Germinal center (tissue), 1 donor: ENCODE data around the gene TCF25.
"Not testable (repeated sequence)": the region's sequence is repeated elsewhere in the genome, so short reads cannot be mapped to it uniquely, and the experiment has no call there.

Source experiments
- DNase-seq: peaks from one replicate; pipeline ENCODE4 v3.0.0; 2012; ENCODE audit warnings: mixed read lengths, low spot score

TCF25 gene

DNA sequence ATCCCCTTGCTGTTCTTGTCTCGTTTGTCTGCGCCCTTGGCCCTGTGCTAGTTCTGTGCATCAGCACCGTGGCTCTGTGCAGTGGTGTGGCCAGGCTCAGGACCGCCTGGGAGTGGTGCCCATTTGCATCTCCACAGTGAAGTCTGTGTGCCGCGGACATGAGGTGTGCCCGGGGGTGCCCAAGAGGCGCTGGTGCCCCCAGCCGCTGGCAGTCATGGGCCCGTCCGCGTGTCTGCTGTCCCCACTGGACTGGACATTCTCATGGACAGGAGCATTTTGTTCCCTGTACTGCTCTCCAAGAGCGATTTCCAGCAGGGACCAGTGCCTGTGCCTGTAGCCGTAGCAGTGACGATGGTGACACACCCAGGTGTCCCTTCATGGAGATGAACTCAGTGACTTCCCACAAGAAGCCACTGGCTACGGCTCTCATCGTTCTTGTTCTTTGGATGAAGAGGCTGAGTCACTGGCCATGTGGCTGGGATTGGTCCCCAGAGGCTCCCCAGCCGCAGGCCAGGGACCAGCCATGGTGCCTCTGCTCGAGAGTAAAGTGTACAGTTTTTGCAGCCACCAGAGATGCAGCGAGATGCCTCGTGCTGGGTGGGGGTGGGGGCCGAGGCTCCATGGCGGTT is 32.2 kb downstream of the TCF25 start:
- DNase-seq: no peak

DNA sequence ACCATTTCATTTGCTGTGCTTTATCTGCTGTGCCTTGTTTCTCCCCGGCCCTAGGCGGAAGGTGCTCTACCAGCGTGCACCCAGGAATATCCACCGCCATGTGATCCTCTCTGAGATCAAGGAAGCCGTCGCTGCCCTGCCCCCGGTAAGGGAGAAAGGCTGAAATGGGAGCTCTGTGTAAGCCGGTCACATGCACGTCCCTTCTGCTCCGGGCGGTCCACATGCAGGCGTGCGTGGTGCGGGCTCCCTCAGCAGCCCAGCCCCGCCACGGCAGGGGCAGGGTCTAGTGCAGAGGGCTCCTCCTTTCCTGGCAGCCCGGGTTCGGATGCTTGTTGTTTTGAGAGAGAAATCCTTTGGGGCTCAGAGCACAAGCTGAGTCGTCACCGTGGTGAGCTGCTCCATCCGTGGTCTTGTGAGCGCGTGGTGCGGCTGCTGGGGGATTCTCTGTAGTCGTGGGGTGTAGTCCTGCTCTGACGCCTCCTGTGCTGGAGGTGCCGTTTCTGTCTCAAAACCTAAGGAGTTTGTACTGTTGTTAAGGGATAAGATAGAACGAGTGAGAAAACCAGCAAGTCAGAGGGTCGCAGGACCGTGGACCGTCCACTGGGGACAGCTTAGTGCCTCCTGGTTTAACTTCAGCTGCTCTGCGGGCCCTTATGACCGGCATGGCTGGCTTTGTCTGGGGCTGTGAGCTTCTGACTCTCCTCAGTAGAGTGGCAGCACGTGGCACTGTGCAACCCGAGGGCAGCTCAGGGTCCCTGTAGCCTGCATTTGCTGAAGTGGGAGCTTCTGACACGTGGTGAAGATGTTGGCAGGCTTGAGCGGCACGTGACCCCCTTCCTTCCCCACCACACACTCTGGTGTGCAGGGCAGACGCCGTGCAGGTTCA is 33.0 kb downstream of the TCF25 start:
- no peak for DNase-seq

DNA sequence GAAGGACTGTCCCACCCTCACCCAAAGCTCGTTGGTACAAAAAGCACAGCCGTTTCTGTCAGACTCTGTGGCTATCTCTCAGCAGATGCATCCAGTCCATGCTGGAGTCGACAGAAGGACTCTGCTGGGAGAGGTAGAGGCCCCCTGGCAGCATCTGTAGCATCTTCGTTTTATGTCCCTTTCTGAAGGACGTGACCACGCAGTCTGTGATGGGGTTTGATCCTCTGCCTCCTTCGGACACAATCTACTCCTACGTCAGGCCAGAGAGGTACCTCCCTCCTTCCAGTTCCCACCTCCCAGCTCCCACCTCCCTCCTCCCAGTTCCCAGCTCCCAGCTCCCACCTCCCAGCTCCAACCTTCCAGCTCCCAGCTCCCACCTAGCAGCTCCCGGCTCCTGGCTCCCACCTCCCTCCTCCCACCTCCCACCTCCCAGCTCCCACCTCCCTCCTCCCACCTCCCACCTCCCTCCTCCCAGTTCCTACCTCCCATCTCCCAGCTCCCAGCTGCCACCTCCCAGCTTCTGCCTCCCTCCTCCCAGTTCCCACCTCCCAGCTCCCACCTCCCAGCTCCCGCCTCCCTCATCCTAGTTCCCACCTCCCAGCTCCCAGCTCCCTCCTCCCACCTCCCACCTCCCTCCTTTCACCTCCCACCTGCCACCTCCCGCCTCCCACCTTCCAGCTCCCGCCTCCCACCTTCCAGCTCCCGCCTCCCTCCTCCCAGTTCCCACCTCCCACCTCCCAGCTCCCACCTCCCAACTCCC is 33.8 kb downstream of the TCF25 start:
- DNase-seq: no peak

DNA sequence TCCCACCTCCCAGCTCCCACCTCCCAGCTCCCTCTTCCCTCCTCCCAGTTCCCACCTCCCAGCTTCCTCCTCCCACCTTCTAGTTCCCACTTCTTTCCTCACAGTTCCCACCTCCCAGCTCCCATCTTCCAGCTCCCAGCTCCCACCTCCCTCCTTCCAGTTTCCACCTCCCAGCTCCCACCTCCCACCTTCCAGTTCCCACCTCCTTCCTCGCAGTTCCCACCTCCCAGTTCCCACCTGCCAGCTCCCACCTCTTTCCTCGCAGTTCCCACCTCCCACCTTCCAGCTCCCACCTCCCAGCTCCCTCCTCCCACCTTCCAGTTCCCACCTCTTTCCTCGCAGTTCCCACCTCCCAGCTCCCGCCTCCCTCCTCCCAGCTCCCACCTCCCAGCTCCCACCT is 34.8 kb downstream of the TCF25 start:
- no peak for DNase-seq

DNA sequence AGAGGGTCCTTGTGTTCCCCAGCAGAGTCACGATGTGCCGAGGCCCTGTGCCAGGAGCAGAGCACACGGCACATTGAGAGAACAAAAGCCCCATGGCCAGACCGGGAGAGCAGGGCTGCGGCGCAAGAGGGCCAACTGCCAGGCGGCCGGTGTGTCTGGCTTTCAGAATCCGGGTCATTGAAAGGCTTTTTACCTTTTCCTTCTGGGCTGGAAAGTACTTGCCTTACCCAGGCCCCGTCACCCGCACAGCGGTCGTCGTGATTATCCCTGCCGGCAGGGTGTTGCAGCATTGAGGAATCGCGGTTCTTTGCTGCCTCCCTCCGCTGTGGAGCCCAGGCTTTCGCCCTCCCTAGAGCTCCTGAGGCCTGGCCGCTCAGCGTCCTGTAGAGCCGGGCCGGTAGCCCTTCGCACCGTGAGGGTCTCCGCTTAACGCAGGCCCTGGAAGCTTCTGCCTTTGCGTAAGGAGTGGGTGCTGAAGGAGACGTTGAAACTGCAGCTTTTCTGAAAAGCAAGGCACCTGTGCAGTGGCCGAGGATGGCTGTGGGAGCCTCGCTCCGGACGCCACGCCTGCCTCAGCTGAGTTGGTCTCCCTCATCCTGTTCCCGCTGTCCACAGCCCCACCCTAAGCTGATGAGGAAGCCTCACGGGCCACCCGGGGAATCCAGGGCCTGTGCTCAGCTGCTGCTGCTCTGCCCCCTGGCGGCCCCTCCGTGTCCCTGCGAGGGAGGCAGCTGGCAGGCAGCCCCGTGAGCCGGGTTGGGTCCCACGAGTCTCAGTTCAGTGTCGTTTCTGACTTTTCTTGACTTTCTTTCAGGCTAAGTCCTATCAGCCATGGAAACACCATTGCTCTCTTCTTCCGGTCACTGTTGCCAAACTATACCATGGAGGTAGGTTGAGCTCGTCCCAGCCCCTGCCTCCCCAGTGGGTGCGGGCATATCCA is 36.7 kb downstream of the TCF25 start:
- peak; percentile 81 for DNase-seq

DNA sequence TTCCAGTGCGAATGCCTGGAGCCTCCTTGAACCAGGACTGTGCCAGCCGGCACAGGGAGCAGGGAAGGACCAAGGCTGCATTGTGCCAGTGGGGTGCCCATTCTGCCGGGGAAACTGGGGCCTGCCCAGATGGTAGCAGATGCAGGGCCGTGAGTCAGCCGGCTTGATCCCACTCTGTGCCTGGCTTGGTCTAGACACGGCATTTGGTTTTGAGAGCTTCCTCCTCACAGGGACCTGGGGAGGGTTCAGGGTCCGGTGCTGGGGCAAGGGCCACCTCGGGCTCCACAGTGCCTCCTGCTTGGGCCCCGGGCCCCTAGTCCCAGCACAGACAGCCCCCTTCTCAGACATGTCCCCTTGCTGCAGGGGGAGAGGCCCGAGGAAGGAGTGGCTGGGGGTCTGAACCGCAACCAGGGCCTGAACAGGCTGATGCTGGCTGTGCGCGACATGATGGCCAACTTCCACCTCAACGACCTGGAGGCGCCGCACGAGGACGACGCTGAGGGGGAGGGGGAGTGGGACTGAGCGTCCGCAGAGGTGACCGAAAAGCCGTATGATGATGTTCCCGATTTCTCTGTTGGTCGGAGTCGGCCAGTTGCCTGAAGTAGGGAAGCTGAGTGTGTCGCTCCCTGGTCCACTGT is 37.4 kb downstream of the TCF25 start:
- DNase-seq: no peak

DNA sequence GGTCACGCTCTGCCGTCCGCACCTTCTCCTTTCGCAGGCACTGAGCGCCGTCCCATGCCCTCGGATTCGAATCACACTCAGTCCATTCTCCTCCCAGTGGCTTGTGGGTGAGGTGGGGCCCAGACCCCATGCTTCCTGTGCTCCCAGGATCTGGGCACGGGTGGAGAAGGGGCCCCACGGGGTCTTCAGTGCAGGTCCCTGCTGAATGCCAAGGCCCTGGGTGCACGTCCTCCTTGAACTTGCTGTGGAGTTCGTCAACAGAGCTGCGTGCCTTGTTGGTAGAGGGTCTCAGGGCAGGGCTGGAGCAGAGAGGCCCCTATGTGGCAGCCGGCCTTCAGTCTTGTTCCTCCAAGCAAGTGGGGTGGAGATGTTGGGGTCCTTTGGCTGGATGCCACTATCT is 38.0 kb downstream of the TCF25 start:
- no peak for DNase-seq

DNA sequence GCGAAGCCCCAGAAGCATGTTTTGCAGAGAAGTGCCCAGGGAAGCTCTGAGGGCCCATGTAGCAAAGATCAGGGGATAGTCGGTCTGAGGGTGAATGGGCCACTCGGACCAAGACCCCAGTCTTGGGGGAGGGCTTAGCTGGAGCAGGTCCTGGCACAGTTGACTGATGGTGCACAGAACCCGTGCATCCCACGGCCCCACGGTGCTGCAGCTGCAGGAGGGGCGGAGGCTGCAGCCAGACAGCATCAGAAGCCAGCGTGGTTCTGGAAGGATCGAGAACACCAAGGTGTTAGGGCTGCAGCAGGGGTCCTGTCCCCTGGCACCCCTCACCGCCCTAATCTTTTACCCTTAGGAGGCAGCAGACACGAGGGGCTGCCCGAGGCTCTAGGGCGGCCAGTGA is 38.8 kb downstream of the TCF25 start:
- no peak for DNase-seq

DNA sequence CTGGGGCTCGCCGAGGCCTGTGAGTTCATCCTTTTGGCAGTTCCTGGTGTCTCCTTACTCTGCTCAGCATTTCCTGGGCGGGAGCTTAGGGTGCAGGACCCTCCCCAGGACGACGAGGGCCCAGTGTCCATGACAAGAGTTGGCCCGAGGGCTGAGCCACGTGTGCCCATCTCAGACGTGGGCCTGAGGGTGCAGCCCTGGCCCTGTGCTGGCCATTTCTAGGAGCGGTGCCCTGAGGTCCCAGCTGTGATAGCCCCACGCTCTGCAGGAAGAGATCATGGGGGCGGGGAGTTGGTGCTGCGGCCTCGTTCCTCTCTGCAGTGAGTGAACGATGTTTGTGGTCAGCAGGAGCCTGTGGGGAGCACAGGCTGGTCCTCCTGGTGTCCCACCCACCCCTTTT is 39.2 kb downstream of the TCF25 start:
- no peak for DNase-seq

DNA sequence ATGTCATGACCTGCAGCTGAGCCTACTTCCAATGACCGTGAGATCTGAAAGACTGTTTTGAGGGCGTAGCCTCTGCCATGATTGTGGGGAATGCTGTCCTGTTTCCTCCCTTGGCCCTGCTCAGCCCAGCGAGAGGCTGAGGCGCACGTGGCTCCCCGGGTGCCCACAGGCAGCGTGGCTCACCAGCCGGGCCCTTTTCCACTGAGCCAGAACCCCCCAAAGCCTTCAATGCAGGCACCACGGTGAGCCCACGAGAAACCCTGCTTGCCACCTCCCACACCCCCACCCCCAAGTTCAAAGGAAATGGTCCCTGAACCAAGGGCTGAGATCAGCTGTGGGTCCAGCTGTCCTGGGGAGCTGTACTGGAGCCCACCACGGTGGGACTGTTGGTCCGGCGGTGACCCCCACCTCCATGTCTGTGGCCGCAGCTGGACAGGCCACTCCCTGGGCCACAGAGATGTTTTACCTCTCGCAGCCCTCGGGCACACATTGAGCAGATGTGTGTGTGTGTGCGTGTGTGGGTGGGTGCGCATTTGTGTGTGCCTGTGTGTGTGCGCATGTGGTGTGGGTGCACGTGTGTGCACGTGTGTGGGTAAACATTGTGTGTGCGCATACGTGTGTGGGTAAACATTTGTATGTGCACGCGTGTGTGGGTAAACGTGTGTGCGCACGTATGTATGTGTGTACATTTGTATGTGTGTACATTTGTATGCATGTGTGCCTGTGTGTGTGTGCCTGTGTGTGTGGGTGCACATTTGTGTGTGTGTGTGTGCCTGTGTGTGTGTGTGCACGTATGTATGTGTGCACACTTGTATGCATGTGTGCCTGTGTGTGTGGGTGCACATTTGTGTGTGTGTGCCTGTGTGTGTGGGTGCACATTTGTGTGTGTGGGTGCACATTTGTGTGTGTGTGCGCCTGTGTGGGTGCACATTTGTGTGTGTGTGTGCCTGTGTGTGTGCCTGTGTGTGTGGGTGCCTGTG is 40.3 kb downstream of the TCF25 start:
- DNase-seq: no peak

DNA sequence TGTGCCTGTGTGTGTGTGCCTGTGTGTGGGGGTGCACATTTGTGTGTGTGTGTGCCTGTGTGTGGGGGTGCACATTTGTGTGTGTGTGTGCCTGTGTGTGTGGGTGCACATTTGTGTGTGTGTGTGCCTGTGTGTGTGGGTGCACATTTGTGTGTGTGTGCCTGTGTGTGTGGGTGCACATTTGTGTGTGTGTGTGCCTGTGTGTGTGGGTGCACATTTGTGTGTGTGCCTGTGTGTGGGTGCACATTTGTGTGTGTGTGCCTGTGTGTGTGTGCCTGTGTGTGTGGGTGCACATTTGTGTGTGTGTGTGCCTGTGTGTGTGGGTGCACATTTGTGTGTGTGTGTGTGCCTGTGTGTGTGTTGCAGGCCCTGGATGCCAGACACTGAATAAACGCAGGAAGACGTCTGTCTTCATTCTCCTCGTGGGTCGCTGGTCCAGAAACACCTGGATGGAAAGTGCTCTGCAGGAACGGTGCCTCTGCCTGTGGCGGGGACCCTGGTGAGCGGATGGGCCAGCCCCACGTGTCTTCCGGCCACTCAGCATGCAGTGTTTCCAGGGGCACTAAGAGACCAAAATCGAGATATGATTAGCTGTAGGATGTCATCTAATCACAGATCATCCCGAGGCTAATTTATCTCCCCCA is 41.4 kb downstream of the TCF25 start:
- DNase-seq: not testable (repeated sequence)

DNA sequence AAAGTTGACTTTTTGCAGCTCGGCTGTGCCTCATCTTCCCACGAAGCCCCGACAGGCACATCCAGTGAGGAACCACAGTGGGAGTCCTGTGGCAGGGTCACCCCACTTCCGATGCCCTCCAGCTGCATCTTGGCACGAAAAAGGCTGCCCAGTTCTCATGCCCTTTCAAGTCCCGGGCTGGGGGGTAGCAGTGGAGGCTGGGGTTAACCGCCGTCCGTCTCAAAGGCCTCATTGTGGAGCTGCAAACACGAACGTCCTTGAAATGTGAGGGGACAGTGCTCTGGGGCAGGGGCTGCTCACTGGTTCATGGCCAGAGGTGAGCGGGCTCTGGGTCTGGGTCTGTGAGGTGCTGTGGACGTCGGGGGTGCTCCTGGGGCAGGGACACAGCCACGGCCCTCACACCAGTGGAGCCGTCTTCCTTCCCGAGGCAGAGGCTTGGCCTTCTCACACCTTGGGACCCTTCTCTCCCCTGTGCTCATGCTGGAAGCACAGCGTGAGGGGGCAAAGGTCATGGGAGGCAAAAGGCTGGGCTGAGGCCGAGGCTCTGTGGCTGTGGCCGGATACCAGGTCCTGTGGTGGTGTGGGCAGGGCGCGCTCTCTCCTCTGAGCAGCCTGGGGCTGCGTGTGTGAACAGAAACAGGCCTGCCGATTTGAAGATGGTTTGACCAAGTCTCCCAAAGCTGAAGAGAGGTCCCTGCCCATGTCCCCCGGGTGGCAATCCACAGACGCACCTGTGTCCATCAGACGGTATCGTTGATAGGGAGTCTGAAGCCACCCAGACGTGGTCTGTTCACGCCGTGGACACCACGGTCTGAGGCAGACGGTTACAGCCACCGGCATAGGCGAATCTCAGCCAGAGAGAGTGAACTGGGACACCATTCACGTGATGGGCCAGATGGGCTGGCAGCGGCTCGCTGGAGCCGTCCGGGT is 42.2 kb downstream of the TCF25 start:
- no peak for DNase-seq

DNA sequence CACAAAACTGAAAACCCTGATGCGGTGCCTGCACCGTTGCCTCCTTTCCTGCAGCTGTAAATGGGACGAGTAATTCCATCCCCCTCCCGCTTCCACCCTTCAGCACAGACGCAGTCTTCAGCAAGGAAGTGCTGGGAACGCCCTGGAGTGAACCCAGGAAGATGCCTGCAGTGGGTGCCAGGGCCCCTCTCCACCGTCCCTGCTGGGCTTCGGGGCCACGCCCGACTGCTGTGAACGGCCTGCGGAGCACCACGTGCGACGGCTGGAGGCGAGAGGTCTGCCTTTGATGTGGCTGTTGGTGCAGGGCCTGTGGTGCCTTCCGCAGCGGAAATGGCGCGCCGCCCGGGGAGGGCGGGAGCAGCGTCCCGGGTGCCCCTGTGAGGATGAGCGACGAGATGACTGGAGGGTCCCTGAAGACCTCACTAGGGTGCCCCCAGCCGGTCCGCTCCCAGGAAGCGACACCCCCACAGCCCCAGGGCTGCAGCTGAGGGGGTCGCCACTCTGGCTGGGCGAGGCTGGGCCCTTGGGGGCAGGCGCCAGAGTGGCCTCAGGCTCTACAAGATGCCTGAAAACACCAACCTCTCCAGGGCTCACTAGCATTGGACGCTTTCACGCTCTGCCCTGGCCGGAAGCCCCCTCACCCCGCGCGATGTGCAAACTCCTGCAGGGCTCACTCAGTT is 44.5 kb downstream of the TCF25 start:
- DNase-seq: peak; percentile 79

DNA sequence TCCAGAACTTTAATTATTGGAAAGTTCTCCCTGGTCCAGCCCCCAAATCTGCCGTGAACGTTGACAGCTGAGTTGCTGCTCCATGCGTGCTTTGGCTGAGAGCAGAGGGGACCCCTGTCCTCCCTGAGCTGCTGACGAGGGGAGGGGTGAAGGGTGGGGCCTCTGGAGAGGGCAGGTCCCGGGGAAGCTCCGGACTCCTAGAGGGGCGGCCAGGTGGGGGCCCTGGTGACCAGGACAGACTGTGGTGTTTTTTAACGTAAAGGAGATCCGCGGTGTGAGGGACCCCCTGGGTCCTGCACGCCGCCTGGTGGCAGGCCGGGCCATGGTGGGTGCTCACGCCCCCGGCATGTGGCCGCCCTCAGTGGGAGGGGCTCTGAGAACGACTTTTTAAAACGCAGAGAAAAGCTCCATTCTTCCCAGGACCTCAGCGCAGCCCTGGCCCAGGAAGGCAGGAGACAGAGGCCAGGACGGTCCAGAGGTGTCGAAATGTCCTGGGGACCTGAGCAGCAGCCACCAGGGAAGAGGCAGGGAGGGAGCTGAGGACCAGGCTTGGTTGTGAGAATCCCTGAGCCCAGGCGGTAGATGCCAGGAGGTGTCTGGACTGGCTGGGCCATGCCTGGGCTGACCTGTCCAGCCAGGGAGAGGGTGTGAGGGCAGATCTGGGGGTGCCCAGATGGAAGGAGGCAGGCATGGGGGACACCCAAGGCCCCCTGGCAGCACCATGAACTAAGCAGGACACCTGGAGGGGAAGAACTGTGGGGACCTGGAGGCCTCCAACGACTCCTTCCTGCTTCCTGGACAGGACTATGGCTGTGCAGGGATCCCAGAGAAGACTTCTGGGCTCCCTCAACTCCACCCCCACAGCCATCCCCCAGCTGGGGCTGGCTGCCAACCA is 45.3 kb downstream of the TCF25 start, which contains the start of gene MC1R:
MC1R (plus strand) TSS at position 410 of the 895 bp plus-strand sequence; CDS start at position 807, 397 bp downstream.
- peak; percentile 77 for DNase-seq

DNA sequence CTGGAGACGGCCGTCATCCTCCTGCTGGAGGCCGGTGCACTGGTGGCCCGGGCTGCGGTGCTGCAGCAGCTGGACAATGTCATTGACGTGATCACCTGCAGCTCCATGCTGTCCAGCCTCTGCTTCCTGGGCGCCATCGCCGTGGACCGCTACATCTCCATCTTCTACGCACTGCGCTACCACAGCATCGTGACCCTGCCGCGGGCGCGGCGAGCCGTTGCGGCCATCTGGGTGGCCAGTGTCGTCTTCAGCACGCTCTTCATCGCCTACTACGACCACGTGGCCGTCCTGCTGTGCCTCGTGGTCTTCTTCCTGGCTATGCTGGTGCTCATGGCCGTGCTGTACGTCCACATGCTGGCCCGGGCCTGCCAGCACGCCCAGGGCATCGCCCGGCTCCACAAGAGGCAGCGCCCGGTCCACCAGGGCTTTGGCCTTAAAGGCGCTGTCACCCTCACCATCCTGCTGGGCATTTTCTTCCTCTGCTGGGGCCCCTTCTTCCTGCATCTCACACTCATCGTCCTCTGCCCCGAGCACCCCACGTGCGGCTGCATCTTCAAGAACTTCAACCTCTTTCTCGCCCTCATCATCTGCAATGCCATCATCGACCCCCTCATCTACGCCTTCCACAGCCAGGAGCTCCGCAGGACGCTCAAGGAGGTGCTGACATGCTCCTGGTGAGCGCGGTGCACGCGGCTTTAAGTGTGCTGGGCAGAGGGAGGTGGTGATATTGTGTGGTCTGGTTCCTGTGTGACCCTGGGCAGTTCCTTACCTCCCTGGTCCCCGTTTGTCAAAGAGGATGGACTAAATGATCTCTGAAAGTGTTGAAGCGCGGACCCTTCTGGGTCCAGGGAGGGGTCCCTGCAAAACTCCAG is 46.4 kb downstream of the TCF25 start:
- no peak for DNase-seq

DNA sequence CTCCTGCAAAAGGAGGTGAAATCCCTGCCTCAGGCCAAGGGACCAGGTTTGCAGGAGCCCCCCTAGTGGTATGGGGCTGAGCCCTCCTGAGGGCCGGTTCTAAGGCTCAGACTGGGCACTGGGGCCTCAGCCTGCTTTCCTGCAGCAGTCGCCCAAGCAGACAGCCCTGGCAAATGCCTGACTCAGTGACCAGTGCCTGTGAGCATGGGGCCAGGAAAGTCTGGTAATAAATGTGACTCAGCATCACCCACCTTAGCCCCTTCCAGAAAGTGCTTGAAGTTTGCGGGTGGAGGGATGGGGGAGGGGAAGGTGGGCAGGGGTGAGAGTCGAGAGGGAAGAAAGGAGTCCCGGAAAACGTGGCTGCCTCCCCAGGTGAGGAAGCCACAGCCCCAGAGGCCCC is 47.3 kb downstream of the TCF25 start:
- no peak for DNase-seq
